ENCODE data around the gene TAAR9.

GRCh38 chr6:132515386-132515785 is 22.7 kb upstream of the TAAR9 start:
- TF ChIP-seq CTCF (IDR thresholded peaks at IDR 0.05): no peak
- TF ChIP-seq EZH2 (IDR thresholded peaks at IDR 0.05; ENCODE audit: borderline replicate concordance, insufficient read depth, low read depth, low read length, poor library complexity, severe bottlenecking): no peak
